Pancreas (tissue), 10 donors: ENCODE measurements around the gene MORN4. TPM values are rescaled to one million over a fixed set of nuclear protein-coding genes. Genes with fewer than 3 reads are reported as not detected.
A peak's percentile ranks its signal among the peaks of the same experiment; 100 is the strongest.

ENCODE experiments used
- ATAC-seq, 4 donors: fragments of 200-7000 bp; cut with Tn5 transposase; one replicate each; pipeline versions ENCODE4 v1.8.0 to v1.9.1; 2020; ENCODE audit warnings: mild to moderate bottlenecking in 4 of 4, moderate library complexity in 4 of 4
- DNase-seq, 6 donors: peaks; one replicate each; pipeline ENCODE4 v3.0.0-alpha.2; 2020
- FAIRE-seq: peaks from 2 replicates; lab custom pipeline; 2012; peaks lifted over from hg19 to GRCh38; lab: Jason Lieb, UNC
- H3K27ac ChIP-seq, 4 donors: fragments of 200-600 bp; sonication (generic); 1 replicate in 3 of 4; 2 replicates in 1 of 4; pipeline versions ENCODE4 v1.5.0 to v1.8.0; 2020
- H3K27me3 ChIP-seq, 4 donors: fragments of 200-600 bp; one replicate each; pipeline ENCODE4 v1.8.0; 2021
- H3K36me3 ChIP-seq, 3 donors: fragments of 200-600 bp; sonication (generic) in 1 of 3; one replicate each; pipeline versions ENCODE4 v1.5.0 to v1.8.0; 2020 to 2021
- H3K4me1 ChIP-seq, 3 donors: fragments of 200-600 bp; one replicate each; pipeline ENCODE4 v1.8.0; 2021
- H3K4me3 ChIP-seq, 4 donors: fragments of 200-600 bp; sonication (generic) in 2 of 4; one replicate each; pipeline versions ENCODE4 v1.5.0 to v1.8.0; 2020 to 2021
- H3K9me3 ChIP-seq, 4 donors: fragments of 200-600 bp; one replicate each; pipeline ENCODE4 v1.8.0; 2021
- CTCF ChIP-seq, 4 donors: fragments of 200-600 bp; sonication (generic) in 3 of 4; IDR thresholded peaks; one replicate each; pipeline versions ENCODE4 v1.5.0 to v1.8.0; 2021; ENCODE audit warnings: antibody characterized with exemption in 4 of 4
- WGBS, 2 donors: extraction: QIAGEN DNeasy Blood & Tissue Kit; methylation state at CpG; one replicate each; pipeline ENCODE4 v1.1.7; 2013; 5-methylcytosine and 5-hydroxymethylcytosine counted together
- intact Hi-C, 3 donors: fragments of 100-400 bp; cut with DNase I; formaldehyde crosslinking; loops; one replicate each; pipeline versions ENCODE4 v1.11.1 to v1.14.2; 2022
- polyA plus RNA-seq, 2 donors: library from polyadenylated mRNA; stranded (reverse); fragments of 200-250 nt; gene quantifications; one replicate each; pipeline ENCODE4 v1.2.3, GENCODE V29; 2013
- total RNA-seq, 6 donors: library from RNA; stranded (reverse); fragmentation: NEBNext Ultra II Directional in 4 of 6; extraction: Animal tissue kit (Norgen Biotek cat#: 25700) in 4 of 6; gene quantifications; one replicate each; pipeline versions ENCODE4 v1.2.1 to v1.2.4, GENCODE V29; 2021 to 2023
- donor health status: healthy with polysubstance abuse.
- donor health status: DM: no; HTN: no; CAD: no; lungs with moderate emphysema.
- donor health status: DM: no; HTN: no; CAD: no.
- donor health status: control.
- donor health status: control.
- donor health status: Bipolar disorder and iron deficiency.
- donor health status: DM: yes; HTN: yes; CAD: no.
- donor health status: DM: no; HTN: no; CAD: no.
- donor health status: DM: no; HTN: no; CAD: no.
- donor health status: DM: yes; HTN: yes; CAD: no.

MORN4 gene
- total and polyA plus RNA-seq, 8 donors = 3.3 to 8.9 (median 4.7) TPM

- intact Hi-C loops = no loop called here
- WGBS, 2 donors = 54 to 58% methylated on average over 5 of the region's 5 CpGs
- DNase-seq (no peak), FAIRE-seq (no peak), ATAC-seq (no peak)
- Histone ChIP-seq H3K9me3 (no peaks in the 10 kb centered on the region), H3K36me3 (no peaks in the 10 kb centered on the region), H3K27ac (no peak overlapping the region), H3K27me3 (no peaks in the 10 kb centered on the region), H3K4me3 (no peak overlapping the region), H3K4me1 (no peaks in the 10 kb centered on the region)
- no peak for TF ChIP-seq CTCF (IDR thresholded peaks at IDR 0.05)
These were observed 42.4 kb downstream of the MORN4 start for GRCh38 chr10:97590748-97591495.

- H3K27ac ChIP-seq = peak overlapping the region in 1 of 4 donors; percentile 17
- no peak for FAIRE-seq
- no peaks in the 10 kb centered on the region for H3K36me3 ChIP-seq
- 76 to 78% methylated on average over 15 of the region's 15 CpGs for WGBS, 2 donors
- H3K4me1 ChIP-seq = no peaks in the 10 kb centered on the region
- TF ChIP-seq CTCF (IDR thresholded peaks at IDR 0.05) = no peak
- no peak overlapping the region for H3K4me3 ChIP-seq
- H3K9me3 ChIP-seq = no peaks in the 10 kb centered on the region
- no peak for DNase-seq
- no peak for ATAC-seq
- no peaks in the 10 kb centered on the region for H3K27me3 ChIP-seq
- intact Hi-C loops = no loop called here
These were observed 43.1 kb downstream of the MORN4 start for GRCh38 chr10:97590082-97590747.

- no peak within 1 kb of the TSS for H3K4me3 ChIP-seq
- no peaks in the 10 kb centered on the region for H3K9me3 ChIP-seq
- WGBS, 2 donors = 71 to 85% methylated on average over 2 to 3 of the region's 3 CpGs
- H3K36me3 ChIP-seq = no peaks in the 10 kb centered on the region
- DNase-seq = no peak
- ATAC-seq = no peak
- H3K4me1 ChIP-seq = no peaks in the 10 kb centered on the region
- H3K27ac ChIP-seq = peak within 1 kb of the TSS in 1 of 4 donors; percentile 17
- no peak for TF ChIP-seq CTCF (IDR thresholded peaks at IDR 0.05)
- intact Hi-C loops = no loop called here
- no peaks in the 10 kb centered on the region for H3K27me3 ChIP-seq
- no peak for FAIRE-seq
These were observed 43.8 kb downstream of the MORN4 start, which contains the start of gene C10orf62 for GRCh38 chr10:97589479-97589878. Gene C10orf62, plus strand, starts transcription at chr10:97589721. Its CDS starts 177 bp downstream, at chr10:97589898.

- H3K9me3 ChIP-seq = no peaks in the 10 kb centered on the region
- no peak for DNase-seq
- no peak for FAIRE-seq
- no peak overlapping the region for H3K27ac ChIP-seq
- no peaks in the 10 kb centered on the region for H3K36me3 ChIP-seq
- H3K4me3 ChIP-seq = no peak overlapping the region
- no peak for TF ChIP-seq CTCF (IDR thresholded peaks at IDR 0.05)
- 87 to 97% methylated on average over 2 of the region's 2 CpGs for WGBS, 2 donors
- H3K27me3 ChIP-seq = no peaks in the 10 kb centered on the region
- intact Hi-C loops = no loop called here
- no peaks in the 10 kb centered on the region for H3K4me1 ChIP-seq
- no peak for ATAC-seq
These were observed 46.1 kb downstream of the MORN4 start for GRCh38 chr10:97587183-97587582.

- Histone ChIP-seq H3K27me3 (no peaks in the 10 kb centered on the region), H3K27ac (peak overlapping the region; percentile 74 to 83 (median 80)), H3K36me3 (no peaks in the 10 kb centered on the region), H3K4me1 (no peaks in the 10 kb centered on the region), H3K4me3 (peak overlapping the region in 2 of 4 donors; percentile 5 to 17), H3K9me3 (no peaks in the 10 kb centered on the region)
- DNase-seq = no peak
- ATAC-seq = no peak
- intact Hi-C loops = no loop called here
- no peak for TF ChIP-seq CTCF (IDR thresholded peaks at IDR 0.05)
- FAIRE-seq = no peak
- WGBS, 2 donors = 70 to 73% methylated on average over 5 of the region's 5 CpGs
These were observed 47.9 kb downstream of the MORN4 start for GRCh38 chr10:97585439-97585811.
